Mucosa of stomach (tissue), 1 donor: ENCODE measurements around the gene LMO1.

ENCODE experiments used
- H3K27me3 ChIP-seq: one replicate; pipeline ENCODE4 v1.7.0; 2013; ENCODE audit warnings: mild to moderate bottlenecking, low read length; ENCODE audit not compliant: control insufficient read depth, insufficient read depth
- H3K36me3 ChIP-seq: one replicate; pipeline ENCODE4 v1.7.0; 2013; ENCODE audit warnings: low read length; ENCODE audit not compliant: control insufficient read depth, insufficient read depth
- H3K4me1 ChIP-seq: one replicate; pipeline ENCODE4 v1.7.0; 2013; ENCODE audit warnings: mild to moderate bottlenecking, low read length; ENCODE audit not compliant: control insufficient read depth, insufficient read depth
- H3K4me3 ChIP-seq: one replicate; pipeline ENCODE4 v1.7.0; 2013; ENCODE audit warnings: low read length
- H3K9ac ChIP-seq: one replicate; pipeline ENCODE4 v1.7.0; 2013; ENCODE audit warnings: mild to moderate bottlenecking, low read length, moderate library complexity
- H3K9me3 ChIP-seq: one replicate; pipeline ENCODE4 v1.7.0; 2013; ENCODE audit warnings: mild to moderate bottlenecking, low read length, moderate library complexity; ENCODE audit not compliant: control insufficient read depth
- donor health status: Pancreatic carcinoma.

Gene LMO1

DNA sequence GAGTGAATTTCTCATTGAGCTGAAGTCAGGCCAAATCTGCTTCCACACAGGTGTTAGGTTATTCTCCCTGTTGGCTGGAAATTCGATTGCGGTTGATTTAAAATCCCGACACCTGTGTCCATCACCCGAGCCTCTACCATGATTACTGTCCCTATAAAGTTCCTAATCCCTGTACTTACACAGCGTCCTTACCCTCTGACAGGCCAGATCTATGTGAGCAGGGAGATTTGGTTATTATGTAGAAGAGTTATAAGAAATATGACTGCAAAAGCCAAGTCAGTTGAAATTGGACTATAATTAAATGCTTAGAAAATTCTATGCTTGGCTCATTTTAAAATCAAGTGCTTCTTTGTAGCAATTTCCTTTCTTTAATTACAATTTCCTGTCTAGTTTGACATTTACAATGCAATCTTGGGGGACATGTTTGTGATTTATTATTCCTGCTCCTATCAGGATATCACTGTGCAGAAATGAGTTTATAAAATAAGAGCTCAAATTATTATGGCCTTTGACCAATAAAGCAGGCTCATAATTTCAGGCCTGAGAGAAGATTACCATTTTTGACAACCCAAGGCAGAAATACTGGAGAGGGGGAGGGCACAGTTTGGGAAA lies 32.5 kb upstream of the LMO1 start:
- no peak overlapping the region for H3K9ac ChIP-seq
- H3K4me3 ChIP-seq, result no peak overlapping the region
- H3K9me3 ChIP-seq, result no peaks in the 10 kb centered on the region
- no peaks in the 10 kb centered on the region for H3K36me3 ChIP-seq
- H3K4me1 ChIP-seq, result no peaks in the 10 kb centered on the region
- no peaks in the 10 kb centered on the region for H3K27me3 ChIP-seq

DNA sequence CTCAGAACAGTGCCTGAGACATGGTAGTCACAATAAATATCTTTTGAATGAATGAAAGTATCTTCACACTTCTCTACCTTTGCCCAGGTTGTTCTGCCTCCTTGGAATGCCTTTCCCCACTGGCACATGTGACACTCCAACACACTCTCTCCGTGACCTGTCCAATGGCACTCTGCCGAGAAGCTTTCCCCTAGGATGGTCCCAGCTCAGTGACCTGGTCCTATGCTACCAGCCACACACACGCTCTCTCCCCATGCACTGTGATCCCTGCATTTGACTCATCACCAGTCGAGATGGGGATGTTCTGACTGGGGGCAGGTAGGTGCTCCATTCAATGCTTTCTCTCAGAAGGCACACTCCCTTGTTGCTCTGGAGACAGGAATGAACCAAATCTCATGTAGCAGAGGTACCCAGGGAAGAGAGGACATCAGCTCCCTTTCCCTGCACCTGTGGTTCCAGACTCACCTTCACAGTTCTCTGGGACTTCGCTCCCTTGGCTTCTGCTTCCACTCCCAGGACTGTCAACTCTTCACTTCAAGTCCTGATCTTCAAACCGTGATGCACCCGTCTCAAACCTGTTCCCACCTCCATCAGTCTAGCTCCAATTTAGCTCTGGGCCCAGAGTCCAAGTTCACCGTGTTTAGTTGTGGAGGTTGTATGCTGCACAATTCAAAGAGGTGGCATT lies 30.7 kb upstream of the LMO1 start:
- H3K4me3 ChIP-seq, result no peak overlapping the region
- no peaks in the 10 kb centered on the region for H3K36me3 ChIP-seq
- no peak overlapping the region for H3K9ac ChIP-seq
- H3K9me3 ChIP-seq, result no peaks in the 10 kb centered on the region
- no peaks in the 10 kb centered on the region for H3K4me1 ChIP-seq
- H3K27me3 ChIP-seq, result no peaks in the 10 kb centered on the region

DNA sequence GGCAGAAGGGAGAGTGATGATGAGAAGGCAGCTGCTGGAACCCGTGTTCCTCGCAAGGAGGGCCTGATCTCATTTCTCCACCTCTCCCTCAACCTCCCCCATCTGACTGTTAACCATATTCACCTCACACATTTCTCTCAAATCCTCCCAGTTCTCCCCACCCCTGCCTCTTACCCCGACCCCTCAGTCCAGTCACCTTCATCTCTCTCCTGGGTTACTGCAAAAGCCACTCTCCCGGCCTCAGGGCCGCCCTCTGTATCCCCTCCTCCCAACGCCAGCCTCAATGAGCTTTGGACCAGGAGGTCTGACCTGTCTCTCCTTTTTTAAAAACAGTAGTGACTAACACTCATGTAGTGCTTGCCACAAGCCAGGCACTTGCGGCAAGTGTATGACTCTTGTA lies 29.5 kb upstream of the LMO1 start:
- H3K9ac ChIP-seq, result no peak overlapping the region
- no peaks in the 10 kb centered on the region for H3K27me3 ChIP-seq
- H3K4me3 ChIP-seq, result no peak overlapping the region
- H3K4me1 ChIP-seq, result no peaks in the 10 kb centered on the region
- no peaks in the 10 kb centered on the region for H3K36me3 ChIP-seq
- no peaks in the 10 kb centered on the region for H3K9me3 ChIP-seq

DNA sequence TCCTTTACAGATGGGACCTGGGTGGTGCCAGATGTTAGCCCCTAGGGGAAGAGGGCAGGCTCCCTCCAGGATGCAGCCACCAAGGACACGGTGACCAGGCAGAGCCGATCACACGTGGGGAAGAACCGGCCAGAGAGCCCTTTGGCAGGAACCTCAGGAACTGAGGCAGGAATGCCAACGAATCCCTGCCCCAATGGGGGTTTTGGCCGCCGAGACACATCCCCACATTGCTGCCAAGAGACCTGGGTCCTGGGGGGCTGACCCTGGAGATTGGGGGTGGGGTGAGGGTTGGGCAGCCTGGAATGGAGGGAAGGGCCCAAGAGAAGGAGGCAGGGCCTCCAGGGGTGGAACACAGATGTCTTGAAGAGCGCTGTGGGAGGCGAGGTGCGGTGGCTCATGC lies 28.7 kb upstream of the LMO1 start:
- Histone ChIP-seq H3K9ac (no peak overlapping the region), H3K9me3 (no peaks in the 10 kb centered on the region), H3K4me1 (no peaks in the 10 kb centered on the region), H3K36me3 (no peaks in the 10 kb centered on the region), H3K4me3 (no peak overlapping the region), H3K27me3 (no peaks in the 10 kb centered on the region)

GRCh38 chr11:8291421-8292350 lies 28.0 kb upstream of the LMO1 start:
- Histone ChIP-seq H3K9me3 (no peaks in the 10 kb centered on the region), H3K9ac (no peak overlapping the region), H3K4me3 (no peak overlapping the region), H3K36me3 (no peaks in the 10 kb centered on the region), H3K4me1 (no peaks in the 10 kb centered on the region), H3K27me3 (no peaks in the 10 kb centered on the region)

DNA sequence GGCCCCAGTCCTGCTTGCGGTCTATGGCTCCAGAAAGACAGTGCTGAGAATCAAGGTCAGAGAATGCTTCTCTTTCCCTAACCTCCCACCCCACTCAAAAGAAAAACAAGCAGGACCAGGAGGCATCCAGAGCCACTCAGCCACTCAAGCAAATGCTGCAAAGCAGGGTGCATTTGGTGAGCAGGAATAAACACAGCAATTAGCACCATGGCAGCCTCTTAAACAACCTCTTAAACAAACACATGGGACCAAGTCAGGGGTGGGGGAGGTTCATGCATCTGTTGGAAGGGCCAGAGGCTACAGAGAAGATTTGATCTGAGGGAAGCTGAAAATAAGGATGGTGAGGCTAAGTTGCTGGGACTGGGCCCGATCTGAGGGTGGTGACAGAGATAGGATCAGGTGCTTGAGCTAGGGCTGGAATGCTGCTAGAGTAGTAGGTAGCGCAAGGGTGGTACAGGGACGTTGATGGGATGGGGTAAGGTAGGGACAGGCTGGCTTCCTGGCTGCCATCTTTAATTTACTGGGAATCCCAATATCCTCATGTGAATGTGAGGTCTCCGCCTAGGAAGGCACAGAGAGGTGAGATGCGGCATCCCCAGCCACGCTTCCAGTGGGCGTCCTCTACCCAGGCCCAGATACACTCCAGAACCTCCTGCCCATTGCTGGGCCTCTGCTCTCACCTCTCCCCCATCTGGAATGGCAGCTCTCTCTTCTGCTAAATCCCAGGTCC lies 26.6 kb upstream of the LMO1 start:
- no peaks in the 10 kb centered on the region for H3K4me1 ChIP-seq
- H3K36me3 ChIP-seq, result no peaks in the 10 kb centered on the region
- H3K4me3 ChIP-seq, result no peak overlapping the region
- no peak overlapping the region for H3K9ac ChIP-seq
- no peaks in the 10 kb centered on the region for H3K9me3 ChIP-seq
- no peaks in the 10 kb centered on the region for H3K27me3 ChIP-seq

- Histone ChIP-seq H3K9ac (no peak overlapping the region), H3K27me3 (no peaks in the 10 kb centered on the region), H3K9me3 (no peaks in the 10 kb centered on the region), H3K4me3 (no peak overlapping the region), H3K4me1 (no peaks in the 10 kb centered on the region), H3K36me3 (no peaks in the 10 kb centered on the region)
Observed at GRCh38 chr11:8289492-8289918, 25.8 kb upstream of the LMO1 start.

GRCh38 chr11:8288824-8289491 lies 25.3 kb upstream of the LMO1 start:
- no peaks in the 10 kb centered on the region for H3K27me3 ChIP-seq
- no peak overlapping the region for H3K4me3 ChIP-seq
- H3K9me3 ChIP-seq, result no peaks in the 10 kb centered on the region
- no peaks in the 10 kb centered on the region for H3K4me1 ChIP-seq
- no peaks in the 10 kb centered on the region for H3K36me3 ChIP-seq
- H3K9ac ChIP-seq, result no peak overlapping the region

GRCh38 chr11:8288166-8288772 lies 24.6 kb upstream of the LMO1 start:
- H3K4me3 ChIP-seq, result no peak overlapping the region
- no peaks in the 10 kb centered on the region for H3K9me3 ChIP-seq
- no peak overlapping the region for H3K9ac ChIP-seq
- H3K36me3 ChIP-seq, result no peaks in the 10 kb centered on the region
- no peaks in the 10 kb centered on the region for H3K27me3 ChIP-seq
- H3K4me1 ChIP-seq, result no peaks in the 10 kb centered on the region

DNA sequence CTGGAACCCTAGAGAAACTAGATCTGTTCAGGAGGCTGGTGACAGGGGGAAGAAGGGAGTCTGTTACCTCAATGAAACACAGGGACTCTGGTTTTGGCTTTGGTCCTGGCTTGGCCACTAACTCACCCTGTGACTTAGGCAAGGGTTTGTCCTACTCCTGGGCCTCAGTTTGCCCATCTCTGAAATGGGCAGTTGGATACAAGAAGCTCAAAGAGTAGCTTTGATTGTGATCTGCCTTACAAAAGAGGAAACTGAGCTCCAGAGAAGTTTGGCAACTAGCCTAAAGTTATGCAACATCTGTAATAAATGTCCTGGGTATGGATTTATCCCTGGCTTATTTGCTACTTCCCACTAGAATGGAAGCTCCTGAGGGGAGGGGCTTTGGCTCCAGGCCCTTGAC lies 24.0 kb upstream of the LMO1 start:
- H3K9ac ChIP-seq, result no peak overlapping the region

GRCh38 chr11:8287297-8287696 lies 23.6 kb upstream of the LMO1 start:
- Histone ChIP-seq H3K9ac (no peak overlapping the region), H3K27me3 (no peaks in the 10 kb centered on the region), H3K4me3 (no peak overlapping the region), H3K36me3 (no peaks in the 10 kb centered on the region), H3K4me1 (no peaks in the 10 kb centered on the region), H3K9me3 (no peaks in the 10 kb centered on the region)

More for the DNA sequence above, 24.0 kb upstream of the LMO1 start:
- no peaks in the 10 kb centered on the region for H3K9me3 ChIP-seq
- H3K27me3 ChIP-seq, result no peaks in the 10 kb centered on the region
- H3K36me3 ChIP-seq, result no peaks in the 10 kb centered on the region
- H3K4me1 ChIP-seq, result no peaks in the 10 kb centered on the region
- H3K4me3 ChIP-seq, result no peak overlapping the region
